H1 (cell line): ENCODE measurements around the gene CTPS1. TPM values are rescaled to one million over a fixed set of nuclear protein-coding genes. Genes with fewer than 3 reads are reported as not detected.

ENCODE experiments used
- CTCF ChIA-PET: fragments of 300-600 bp; sonication (Branson Sonifier 250); formaldehyde crosslinking; loops from one replicate; lab custom pipeline; 2021; ENCODE audit not compliant: partially characterized antibody; lab: Charles Lee
- POLR2A ChIA-PET: fragments of 300-600 bp; sonication (Branson Sonifier 250); formaldehyde crosslinking; loops from one replicate; lab custom pipeline; 2021; ENCODE audit warnings: inconsistent platforms; ENCODE audit not compliant: partially characterized antibody; lab: Charles Lee
- DNase-seq, 2 experiments: peaks; one replicate each; pipeline versions ENCODE4 v3.0.0 to v3.0.0-alpha.2; 2010 to 2022; ENCODE audit warnings: low spot score in 2 of 2, low read depth in 1 of 2, mixed read lengths in 1 of 2
- FAIRE-seq: peaks from 2 replicates; lab custom pipeline; 2011; peaks lifted over from hg19 to GRCh38; lab: Jason Lieb, UNC
- H2AFZ ChIP-seq: 2 replicates; pipeline ENCODE4 v1.8.1; 2012; ENCODE audit warnings: low read length, inconsistent platforms
- H2AK5ac ChIP-seq: 2 replicates; pipeline ENCODE4 v1.6.1; 2013; ENCODE audit warnings: low read depth, low read length
- H2BK120ac ChIP-seq: replicated peaks from 2 replicates; pipeline ENCODE3; 2013; ENCODE audit warnings: low read depth, low read length, inconsistent platforms
- H2BK12ac ChIP-seq: 2 replicates; pipeline ENCODE4 v1.6.1; 2013; ENCODE audit warnings: low read depth, low read length
- H2BK15ac ChIP-seq: 2 replicates; pipeline ENCODE4 v1.6.1; 2013; ENCODE audit warnings: low read length
- H2BK20ac ChIP-seq: 2 replicates; pipeline ENCODE4 v1.6.1; 2013; ENCODE audit warnings: low read length
- H2BK5ac ChIP-seq: 2 replicates; pipeline ENCODE4 v1.6.1; 2013; ENCODE audit warnings: low read depth, low read length
- H3K14ac ChIP-seq: 2 replicates; pipeline ENCODE4 v1.6.1; 2013; ENCODE audit warnings: inconsistent platforms; ENCODE audit not compliant: insufficient read length
- H3K18ac ChIP-seq: 2 replicates; pipeline ENCODE4 v1.6.1; 2013; ENCODE audit warnings: low read length; ENCODE audit errors: extremely low read depth
- H3K23ac ChIP-seq: 2 replicates; pipeline ENCODE4 v1.6.1; 2013; ENCODE audit warnings: inconsistent platforms; ENCODE audit not compliant: insufficient read length
- H3K23me2 ChIP-seq: 2 replicates; pipeline ENCODE4 v1.6.1; 2013; ENCODE audit warnings: low read depth, low read length
- H3K27ac ChIP-seq: 2 replicates; pipeline ENCODE4 v1.6.1; 2011; ENCODE audit warnings: low read depth, low read length, inconsistent platforms
- H3K27me3 ChIP-seq, 4 experiments: replicated peaks in 1 of 4; 1 replicate in 1 of 4; 2 replicates in 3 of 4; pipeline versions ENCODE4 v1.6.1 to v1.8.1; 2011 to 2013; ENCODE audit warnings: low read length in 3 of 4, mild to moderate bottlenecking in 3 of 4, inconsistent platforms in 2 of 4, mixed read lengths in 2 of 4, moderate library complexity in 1 of 4; ENCODE audit not compliant: control insufficient read depth in 3 of 4, insufficient read depth in 3 of 4; ENCODE audit errors: extremely low read depth in 1 of 4
- H3K36me3 ChIP-seq, 4 experiments: 2 replicates each; pipeline versions ENCODE4 v1.6.1 to v1.8.1; 2011 to 2013; ENCODE audit warnings: mild to moderate bottlenecking in 4 of 4, low read length in 3 of 4, moderate library complexity in 2 of 4, control low read depth in 1 of 4, inconsistent platforms in 1 of 4; ENCODE audit not compliant: insufficient read depth in 4 of 4, control insufficient read depth in 2 of 4
- H3K4ac ChIP-seq: replicated peaks from 2 replicates; pipeline ENCODE3; 2013; ENCODE audit warnings: low read length, low read depth, mixed read lengths, inconsistent platforms; ENCODE audit not compliant: insufficient read length
- H3K4me1 ChIP-seq, 4 experiments: replicated peaks in 1 of 4; 1 replicate in 1 of 4; 2 replicates in 3 of 4; pipeline versions ENCODE4 v1.6.1 to v1.8.1; 2011 to 2013; ENCODE audit warnings: low read length in 3 of 4, inconsistent platforms in 2 of 4, mixed read lengths in 1 of 4; ENCODE audit not compliant: insufficient read depth in 4 of 4, control insufficient read depth in 3 of 4
- H3K4me2 ChIP-seq, 2 experiments: 2 replicates each; pipeline versions ENCODE4 v1.6.1 to v1.8.1; 2011 to 2013; ENCODE audit warnings: low read depth in 2 of 2, low read length in 2 of 2, control low read depth in 1 of 2, inconsistent platforms in 1 of 2, mild to moderate bottlenecking in 1 of 2; ENCODE audit not compliant: insufficient read depth in 1 of 2
- H3K4me3 ChIP-seq, 4 experiments: fragments of 200-600, 300-600 bp in 1 of 4; sonication (generic), shearing (Covaris generic), sonication (Bioruptor Twin) in 1 of 4; 2 replicates each; pipeline versions ENCODE4 v1.5.1 to v1.8.1; 2011 to 2016; ENCODE audit warnings: low read length in 4 of 4, low read depth in 3 of 4, control low read depth in 2 of 4, inconsistent platforms in 2 of 4, mild to moderate bottlenecking in 2 of 4, mixed read lengths in 1 of 4, moderate library complexity in 1 of 4; ENCODE audit not compliant: insufficient read depth in 2 of 4; ENCODE audit errors: extremely low read depth in 1 of 4
- H3K56ac ChIP-seq: replicated peaks from 2 replicates; pipeline ENCODE3; 2013; ENCODE audit warnings: low read depth, mild to moderate bottlenecking, mixed read lengths, low read length, inconsistent platforms; ENCODE audit not compliant: insufficient read length
- H3K79me1 ChIP-seq: 2 replicates; pipeline ENCODE4 v1.6.1; 2013; ENCODE audit warnings: low read depth, low read length, control low read depth
- H3K79me2 ChIP-seq, 2 experiments: 2 replicates each; pipeline versions ENCODE4 v1.6.1 to v1.8.1; 2012 to 2013; ENCODE audit warnings: low read length in 2 of 2, mild to moderate bottlenecking in 2 of 2, inconsistent platforms in 1 of 2; ENCODE audit not compliant: insufficient read depth in 2 of 2, control insufficient read depth in 1 of 2
- H3K9ac ChIP-seq, 4 experiments: replicated peaks in 1 of 4; 1 replicate in 1 of 4; 2 replicates in 3 of 4; pipeline versions ENCODE4 v1.6.1 to v1.8.1; 2011 to 2013; ENCODE audit warnings: low read depth in 3 of 4, low read length in 3 of 4, control low read depth in 2 of 4, mild to moderate bottlenecking in 2 of 4, moderate library complexity in 2 of 4, inconsistent platforms in 1 of 4; ENCODE audit errors: extremely low read depth in 1 of 4
- H3K9me3 ChIP-seq, 2 experiments: 2 replicates each; pipeline versions ENCODE4 v1.6.1 to v1.8.1; 2012 to 2013; ENCODE audit warnings: mild to moderate bottlenecking in 2 of 2, moderate library complexity in 2 of 2, control low read depth in 1 of 2, inconsistent platforms in 1 of 2, low read depth in 1 of 2, low read length in 1 of 2, mixed read lengths in 1 of 2; ENCODE audit not compliant: insufficient read depth in 2 of 2
- H4K20me1 ChIP-seq, 2 experiments: replicated peaks in 1 of 2; 2 replicates each; pipeline versions ENCODE3 to v1.8.1; 2011 to 2013; ENCODE audit warnings: inconsistent platforms in 2 of 2, low read length in 2 of 2, mild to moderate bottlenecking in 1 of 2; ENCODE audit not compliant: insufficient read depth in 2 of 2, control insufficient read depth in 1 of 2
- H4K5ac ChIP-seq: 2 replicates; pipeline ENCODE4 v1.6.1; 2013; ENCODE audit warnings: low read length, low read depth, mixed read lengths, inconsistent platforms; ENCODE audit not compliant: insufficient read length
- H4K8ac ChIP-seq: 2 replicates; pipeline ENCODE4 v1.8.0; 2013; ENCODE audit warnings: mild to moderate bottlenecking, moderate library complexity, low read length, inconsistent platforms; ENCODE audit not compliant: insufficient read depth; ENCODE audit errors: extremely low read depth
- H4K91ac ChIP-seq: replicated peaks from 2 replicates; pipeline ENCODE3; 2013; ENCODE audit warnings: low read length, mixed read lengths, inconsistent platforms; ENCODE audit not compliant: insufficient read length
- CBX8 ChIP-seq: fragments of 300-800, 300-1000 bp; sonication (generic); IDR thresholded peaks from 2 replicates; pipeline ENCODE4 v1.7.1; 2016; ENCODE audit warnings: low read depth, low read length, borderline replicate concordance
- RFX5 ChIP-seq: IDR thresholded peaks from 2 replicates; pipeline ENCODE4 v1.6.1; 2011; ENCODE audit warnings: low read depth, low read length, improper control_type of control experiment, borderline replicate concordance
- SP1 ChIP-seq: IDR thresholded peaks from 2 replicates; pipeline ENCODE4 v1.6.1; 2011; ENCODE audit warnings: low read depth, low read length
- WGBS, 2 experiments: shearing (Covaris generic) in 1 of 2; methylation state at CpG; one replicate each; pipeline versions ENCODE4 v1.1.6 to v1.1.7; 2013 to 2015; ENCODE audit warnings: low lambda C conversion rate in 2 of 2, mixed read lengths in 2 of 2, inconsistent platforms in 1 of 2, low coverage in 1 of 2, missing lambda C conversion rate in 1 of 2; ENCODE audit not compliant: insufficient replicate concordance in 2 of 2, insufficient coverage in 1 of 2, insufficient read length in 1 of 2; ENCODE audit errors: extremely low coverage in 1 of 2, missing lambda C conversion rate in 1 of 2; 5-methylcytosine and 5-hydroxymethylcytosine counted together
- polyA plus RNA-seq, 7 experiments: library from polyadenylated mRNA; depleted of rRNA in 3 of 7; stranded (reverse) in 5 of 7; unstranded in 2 of 7; fragments of >200 nt in 5 of 7; fragments of 200-250 nt in 2 of 7; gene quantifications; 1 replicate in 5 of 7; 2 replicates in 1 of 7; 4 replicates in 1 of 7; pipeline versions ENCODE4 v1.2.1 to v1.2.3, GENCODE V29; 2011 to 2013; ENCODE audit warnings: missing spikeins in 2 of 7, mixed read lengths in 2 of 7
- total RNA-seq: library from RNA; stranded (reverse); fragmentation: NEBNext Ultra II Directional; extraction: Animal tissue kit (Norgen Biotek cat#: 25700); gene quantifications from 2 replicates; pipeline ENCODE4 v1.2.1, GENCODE V29; 2021

Gene CTPS1
- total and polyA plus RNA-seq, 2 of the 8 experiments (the other 6 are each of a cell fraction or from before 2014, with no cell fraction given) = 35.5 to 103 TPM

- TF ChIP-seq CBX8 (no peak), RFX5 (0 out of 2 replicates have a peak, but pooled peaks have one; percentile 20), SP1 (no peak)
- Histone ChIP-seq H3K4me2 (no peak overlapping the region), H4K20me1 (no peaks in the 10 kb centered on the region), H3K9me3 (no peaks in the 10 kb centered on the region), H4K5ac (no peak overlapping the region), H3K36me3 (no peaks in the 10 kb centered on the region), H3K9ac (no peak overlapping the region), H3K4me1 (peaks cover 0 to 2% (median 0%) of the 10 kb centered on the region in 4 experiments; a peak in 3 of 7 replicates), H4K91ac (no peak overlapping the region), H3K79me2 (no peaks in the 10 kb centered on the region), H4K8ac (no peak overlapping the region), H2BK12ac (no peak overlapping the region), H2BK20ac (no peak overlapping the region), H3K4me3 (no peak overlapping the region), H3K56ac (no peak overlapping the region), H2AFZ (0 out of 2 replicates have a peak overlapping the region, but pooled peaks have one; percentile 68), H3K4ac (no peak overlapping the region), H3K23ac (no peak overlapping the region), H3K27ac (no peak overlapping the region), H2BK15ac (no peak overlapping the region), H3K27me3 (no peaks in the 10 kb centered on the region; a peak in 2 of 7 replicates), H3K14ac (no peak overlapping the region), H2AK5ac (no peak overlapping the region), H3K79me1 (no peaks in the 10 kb centered on the region), H2BK5ac (no peak overlapping the region), H2BK120ac (no peak overlapping the region), H3K18ac (no peak overlapping the region), H3K23me2 (no peaks in the 10 kb centered on the region)
- CTCF ChIA-PET = interaction anchor here (0.6 to 25.1 kb wide), 32 partner anchors 8 to 649 kb away, joined by 3 to 917 read pairs (median 4); partner anchors contain the start of gene CITED4
- WGBS, 2 experiments = 52% methylated on average over 6 of the region's 6 CpGs; no CpG with 5 or more reads in 1 of the 2 experiments
- DNase-seq (no peak), FAIRE-seq (no peak)
- POLR2A ChIA-PET = interaction anchor here (0.6 to 4.2 kb wide), 6 partner anchors 13 to 262 kb away, joined by 3 to 17 read pairs (median 4); partner anchors contain the start of genes CITED4, CTPS1 and NFYC
Observed at GRCh38 chr1:40952744-40953315, 26.7 kb upstream of the CTPS1 start.
